BLaER1 treated with 17β-estradiol and CSF1 and Interleukin-3, amounts not matched to agents 10 nM and 100 nM (cell line): ENCODE results near the gene MCL1.

ENCODE experiments used
- H3K27ac ChIP-seq, 11 experiments: shearing (Covaris generic); formaldehyde crosslinking; 2 replicates each; pipeline ENCODE4 v1.8.1; 2022
- H3K27me3 ChIP-seq, 11 experiments: shearing (Covaris generic); formaldehyde crosslinking; 2 replicates each; pipeline ENCODE4 v1.8.1; 2022
- H3K36me3 ChIP-seq, 11 experiments: shearing (Covaris generic); formaldehyde crosslinking; 2 replicates each; pipeline ENCODE4 v1.8.1; 2022
- H3K4me1 ChIP-seq, 10 experiments: shearing (Covaris generic); formaldehyde crosslinking; 2 replicates each; pipeline ENCODE4 v1.8.1; 2022
- H3K4me2 ChIP-seq, 11 experiments: shearing (Covaris generic); formaldehyde crosslinking; 2 replicates each; pipeline ENCODE4 v1.8.1; 2022
- H3K4me3 ChIP-seq, 10 experiments: shearing (Covaris generic); formaldehyde crosslinking; 2 replicates each; pipeline ENCODE4 v1.8.1; 2022
- H3K9ac ChIP-seq, 11 experiments: shearing (Covaris generic); formaldehyde crosslinking; 2 replicates each; pipeline ENCODE4 v1.8.1; 2022
- H3K9me3 ChIP-seq, 11 experiments: shearing (Covaris generic); formaldehyde crosslinking; replicated peaks in 1 of 11; 2 replicates each; pipeline ENCODE4 v1.8.1; 2022
- H4K20me1 ChIP-seq, 11 experiments: shearing (Covaris generic); formaldehyde crosslinking; 2 replicates each; pipeline ENCODE4 v1.8.1; 2022
- Cebpa-rat ChIP-seq, 11 experiments: shearing (Covaris generic); IDR thresholded peaks; 2 replicates each; pipeline ENCODE4 v1.8.1; 2022

Gene MCL1

GRCh38 chr1:150528196-150528595 lies 51.2 kb downstream of the MCL1 start:
- peaks cover 0 to 20% (median 6%) of the 10 kb centered on the region in 10 experiments; a peak in 10 of 20 replicates for H3K4me1 ChIP-seq
- H3K9ac ChIP-seq: no peak overlapping the region
- H3K4me2 ChIP-seq: no peak overlapping the region

GRCh38 chr1:150525348-150525747 lies 54.1 kb downstream of the MCL1 start:
- Histone ChIP-seq H4K20me1 (no peaks in the 10 kb centered on the region), H3K4me3 (no peak overlapping the region), H3K27me3 (no peaks in the 10 kb centered on the region), H3K9ac (no peak overlapping the region), H3K4me2 (no peak overlapping the region), H3K36me3 (no peaks in the 10 kb centered on the region), H3K9me3 (no peaks in the 10 kb centered on the region), H3K4me1 (peaks cover 0 to 9% (median 0%) of the 10 kb centered on the region in 10 experiments; a peak in 7 of 20 replicates), H3K27ac (no peak overlapping the region)
- TF ChIP-seq Cebpa-rat (IDR thresholded peaks at IDR 0.05): no peak

More at GRCh38 chr1:150528196-150528595, 51.2 kb downstream of the MCL1 start:
- H3K27ac ChIP-seq: no peak overlapping the region
- H3K4me3 ChIP-seq: no peak overlapping the region
- TF ChIP-seq Cebpa-rat (IDR thresholded peaks at IDR 0.05): no peak
- H4K20me1 ChIP-seq: no peaks in the 10 kb centered on the region
- H3K9me3 ChIP-seq: no peaks in the 10 kb centered on the region
- no peaks in the 10 kb centered on the region for H3K36me3 ChIP-seq
- H3K27me3 ChIP-seq: no peaks in the 10 kb centered on the region
